PFSK-1 (cell line): ENCODE measurements around the gene N4BP2L2.

Source experiments
- FOXP2 ChIP-seq: optimal IDR thresholded peaks from 2 replicates; pipeline ENCODE3; 2011; ENCODE audit warnings: borderline replicate concordance, control low read depth, inconsistent platforms; ENCODE audit not compliant: insufficient read depth; ENCODE audit errors: extremely low read length, extremely low read depth
- POLR2AphosphoS5 ChIP-seq: IDR thresholded peaks from 2 replicates; pipeline ENCODE4 v1.6.1; 2012; ENCODE audit warnings: low read depth, mild to moderate bottlenecking, control low read depth, low read length, moderate library complexity
- SIN3A ChIP-seq: IDR thresholded peaks from 2 replicates; pipeline ENCODE4 v1.6.1; 2012; ENCODE audit warnings: mild to moderate bottlenecking, low read length, moderate library complexity, borderline replicate concordance; ENCODE audit not compliant: insufficient read depth
- TAF1 ChIP-seq: IDR thresholded peaks from 2 replicates; pipeline ENCODE4 v1.6.1; 2012; ENCODE audit warnings: low read length, control low read depth, borderline replicate concordance; ENCODE audit not compliant: insufficient read depth
- TF ChIP-seq, protein P1 (sequence below), 2 experiments: IDR thresholded peaks; 2 replicates each; pipeline versions ENCODE4 v1.6.1 to v1.8.0; 2011 to 2012; ENCODE audit warnings: low read depth in 2 of 2, low read length in 2 of 2, control low read depth in 1 of 2, inconsistent platforms in 1 of 2, mild to moderate bottlenecking in 1 of 2, moderate library complexity in 1 of 2; ENCODE audit not compliant: insufficient read depth in 1 of 2

N4BP2L2 gene

DNA sequence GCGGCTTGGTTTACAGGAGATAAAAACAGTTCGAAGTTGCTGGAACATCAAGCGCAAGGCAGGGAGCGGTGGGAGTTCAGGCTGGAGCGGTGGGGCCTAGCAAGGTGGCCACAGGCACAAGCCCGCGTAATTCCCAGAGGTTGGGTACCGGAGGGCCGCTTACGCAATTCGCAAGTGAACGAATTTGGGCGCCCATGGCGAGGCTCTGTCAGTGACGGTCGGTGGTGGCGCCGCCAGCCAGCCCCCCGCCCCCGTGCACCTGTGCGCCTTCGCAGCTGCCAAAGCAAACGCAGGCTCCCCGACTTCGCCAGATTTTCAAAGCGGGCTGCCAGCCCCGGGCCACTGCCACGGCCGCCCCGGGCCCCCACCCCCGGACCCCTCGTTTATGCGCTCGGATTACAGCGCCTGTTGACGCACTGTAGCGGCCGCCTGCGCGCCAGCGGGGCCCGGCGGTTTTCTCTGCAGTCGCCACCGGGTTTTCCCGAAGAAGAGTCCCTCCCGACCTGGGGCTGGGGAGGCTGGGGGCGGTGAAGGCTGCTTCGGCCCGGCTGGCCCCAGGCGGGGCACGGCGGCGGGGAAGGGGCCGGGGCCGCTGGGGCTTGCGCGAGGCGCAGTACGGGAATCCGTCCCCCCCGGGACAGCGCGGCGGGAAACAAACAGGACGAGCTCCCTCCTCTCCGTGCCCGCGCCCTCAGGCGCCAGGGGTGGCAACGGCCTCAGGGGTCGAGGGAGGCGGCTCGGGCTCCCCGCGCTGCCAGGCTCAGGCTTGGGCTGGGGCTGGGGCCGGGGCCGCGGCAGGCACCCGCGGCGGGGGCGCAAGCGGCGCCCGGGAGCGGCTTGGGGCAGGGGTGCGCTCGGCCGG is 111.4 kb downstream of the N4BP2L2 start:
- no peak for TF ChIP-seq TAF1
- TF ChIP-seq, protein P1, sequence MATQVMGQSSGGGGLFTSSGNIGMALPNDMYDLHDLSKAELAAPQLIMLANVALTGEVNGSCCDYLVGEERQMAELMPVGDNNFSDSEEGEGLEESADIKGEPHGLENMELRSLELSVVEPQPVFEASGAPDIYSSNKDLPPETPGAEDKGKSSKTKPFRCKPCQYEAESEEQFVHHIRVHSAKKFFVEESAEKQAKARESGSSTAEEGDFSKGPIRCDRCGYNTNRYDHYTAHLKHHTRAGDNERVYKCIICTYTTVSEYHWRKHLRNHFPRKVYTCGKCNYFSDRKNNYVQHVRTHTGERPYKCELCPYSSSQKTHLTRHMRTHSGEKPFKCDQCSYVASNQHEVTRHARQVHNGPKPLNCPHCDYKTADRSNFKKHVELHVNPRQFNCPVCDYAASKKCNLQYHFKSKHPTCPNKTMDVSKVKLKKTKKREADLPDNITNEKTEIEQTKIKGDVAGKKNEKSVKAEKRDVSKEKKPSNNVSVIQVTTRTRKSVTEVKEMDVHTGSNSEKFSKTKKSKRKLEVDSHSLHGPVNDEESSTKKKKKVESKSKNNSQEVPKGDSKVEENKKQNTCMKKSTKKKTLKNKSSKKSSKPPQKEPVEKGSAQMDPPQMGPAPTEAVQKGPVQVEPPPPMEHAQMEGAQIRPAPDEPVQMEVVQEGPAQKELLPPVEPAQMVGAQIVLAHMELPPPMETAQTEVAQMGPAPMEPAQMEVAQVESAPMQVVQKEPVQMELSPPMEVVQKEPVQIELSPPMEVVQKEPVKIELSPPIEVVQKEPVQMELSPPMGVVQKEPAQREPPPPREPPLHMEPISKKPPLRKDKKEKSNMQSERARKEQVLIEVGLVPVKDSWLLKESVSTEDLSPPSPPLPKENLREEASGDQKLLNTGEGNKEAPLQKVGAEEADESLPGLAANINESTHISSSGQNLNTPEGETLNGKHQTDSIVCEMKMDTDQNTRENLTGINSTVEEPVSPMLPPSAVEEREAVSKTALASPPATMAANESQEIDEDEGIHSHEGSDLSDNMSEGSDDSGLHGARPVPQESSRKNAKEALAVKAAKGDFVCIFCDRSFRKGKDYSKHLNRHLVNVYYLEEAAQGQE (IDR thresholded peaks at IDR 0.05; ENCODE audit: insufficient read depth in 1 of 2, low read depth in 2 of 2, low read length in 2 of 2), result no peak
- TF ChIP-seq POLR2AphosphoS5, result no peak
- TF ChIP-seq SIN3A, result no peak
- TF ChIP-seq FOXP2, result no peak

DNA sequence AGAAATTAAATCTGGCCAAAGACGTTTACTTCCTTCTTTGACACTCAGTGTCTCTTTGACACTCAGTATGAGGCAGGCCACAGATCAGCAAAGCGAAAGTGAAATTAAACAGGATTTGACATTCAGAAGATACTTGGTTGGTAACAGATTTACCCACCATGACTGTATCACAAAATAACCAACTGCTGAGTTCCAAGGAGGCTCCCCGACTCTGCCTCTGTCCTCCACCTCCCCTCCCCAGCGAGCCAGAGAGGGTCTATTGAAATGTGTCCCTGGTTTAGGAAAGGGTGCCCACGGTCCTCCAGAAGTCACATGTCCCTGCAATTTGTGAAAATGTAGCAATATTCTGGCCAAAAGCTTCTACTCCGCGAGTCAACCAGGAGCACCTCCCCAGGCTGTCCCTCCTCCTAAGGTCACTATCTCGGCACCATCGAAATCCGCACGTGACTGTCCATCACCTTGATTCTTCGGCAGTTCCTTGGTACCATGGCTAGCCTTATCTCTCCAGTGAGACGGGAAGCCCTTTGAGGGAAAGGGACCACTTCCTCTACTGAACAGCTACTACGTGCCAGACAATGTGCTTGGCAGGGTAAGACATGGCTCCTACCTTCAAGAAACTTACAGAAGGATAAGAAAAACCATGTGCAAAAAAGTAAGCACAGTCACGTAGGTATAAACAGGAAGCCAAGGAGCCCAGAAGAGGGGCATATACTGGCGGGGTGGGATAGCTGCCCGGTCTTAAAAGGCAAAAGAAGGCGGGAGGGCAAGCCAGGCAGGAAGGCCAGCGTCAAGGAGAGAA is 112.2 kb downstream of the N4BP2L2 start:
- TF ChIP-seq, protein P1 (IDR thresholded peaks at IDR 0.05; ENCODE audit: insufficient read depth in 1 of 2, low read depth in 2 of 2, low read length in 2 of 2), result no peak
- TF ChIP-seq TAF1, result no peak
- TF ChIP-seq FOXP2, result no peak
- TF ChIP-seq POLR2AphosphoS5, result no peak
- no peak for TF ChIP-seq SIN3A

DNA sequence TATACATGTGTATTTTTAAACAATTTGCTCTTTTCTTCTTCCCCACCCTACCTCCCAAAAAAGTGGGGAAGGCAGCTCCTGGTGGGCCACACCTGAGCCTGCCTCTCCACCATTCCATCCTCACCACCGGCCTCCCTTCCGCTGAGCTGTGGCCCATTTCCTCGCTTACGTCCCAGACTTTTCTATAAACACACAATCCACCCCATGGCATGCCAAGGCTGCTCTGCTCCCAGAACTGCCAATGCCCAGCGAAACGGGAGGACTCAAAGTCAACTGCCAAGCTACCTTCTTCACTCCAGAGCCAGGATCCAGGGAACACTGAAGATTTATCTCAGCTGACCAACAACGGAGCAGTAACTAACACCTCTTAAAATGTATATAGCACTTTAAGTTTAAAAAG is 113.4 kb downstream of the N4BP2L2 start:
- no peak for TF ChIP-seq FOXP2
- TF ChIP-seq, protein P1 (IDR thresholded peaks at IDR 0.05; ENCODE audit: insufficient read depth in 1 of 2, low read depth in 2 of 2, low read length in 2 of 2), result no peak
- TF ChIP-seq TAF1, result no peak
- TF ChIP-seq POLR2AphosphoS5, result no peak
- no peak for TF ChIP-seq SIN3A

DNA sequence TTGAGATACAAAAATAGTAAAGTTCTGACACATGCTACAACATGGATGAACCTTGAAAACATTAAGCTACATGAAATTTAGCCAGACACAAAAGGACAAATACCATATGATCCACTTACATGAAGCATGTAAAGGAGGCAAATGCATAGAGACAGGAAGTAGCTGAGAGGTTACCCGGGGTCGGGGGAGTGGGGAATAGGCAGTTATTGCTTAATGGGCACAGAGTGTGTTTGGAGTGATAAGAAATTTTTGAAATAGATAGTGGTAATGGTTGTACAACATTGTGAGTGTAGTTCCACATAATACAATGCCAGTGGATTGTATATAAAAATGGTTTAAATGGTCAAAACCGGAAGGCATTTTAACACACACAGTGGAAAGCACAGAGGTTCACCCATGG is 115.0 kb downstream of the N4BP2L2 start:
- TF ChIP-seq TAF1 (no peak), SIN3A (no peak), FOXP2 (no peak), POLR2AphosphoS5 (no peak)
- TF ChIP-seq, protein P1 (IDR thresholded peaks at IDR 0.05; ENCODE audit: insufficient read depth in 1 of 2, low read depth in 2 of 2, low read length in 2 of 2), result no peak
